Breast epithelium (tissue), 3 donors: ENCODE results near the gene PDSS2.

Source experiments
- CTCF ChIP-seq, 3 donors: fragments of 450-650 bp; IDR thresholded peaks; one replicate each; pipeline ENCODE4 v1.5.1; 2016 to 2017; ENCODE audit warnings: antibody characterized with exemption in 3 of 3, mild to moderate bottlenecking in 3 of 3, moderate library complexity in 3 of 3
- POLR2A ChIP-seq: fragments of 450-650 bp; IDR thresholded peaks from one replicate; pipeline ENCODE4 v1.6.1; 2016; ENCODE audit warnings: antibody characterized with exemption, mild to moderate bottlenecking, moderate library complexity
- POLR2AphosphoS5 ChIP-seq, 3 donors: sonication (generic); formaldehyde crosslinking; IDR thresholded peaks; one replicate each; pipeline ENCODE4 v1.6.1; 2017; ENCODE audit warnings: antibody characterized with exemption in 3 of 3

- TF ChIP-seq CTCF (IDR thresholded peaks at IDR 0.05) (no peak), POLR2A (no peak), POLR2AphosphoS5 (IDR thresholded peaks at IDR 0.05) (no peak)
Measured at GRCh38 chr6:107184435-107184834, 274.9 kb downstream of the PDSS2 start.
